K562 treated with DMSO at 1 percent for 12 hours (cell line): Measurements from ENCODE around the gene EPB41L4A. TPM values are rescaled to one million over a fixed set of nuclear protein-coding genes. Genes with fewer than 3 reads are reported as not detected.

Experiments used
- total RNA-seq: library from RNA; unstranded; fragments of 300-600 nt; gene quantifications from 2 replicates; pipeline ENCODE4 v1.2.3, GENCODE V29; 2022; ENCODE audit not compliant: insufficient read depth

The EPB41L4A gene, protein sequence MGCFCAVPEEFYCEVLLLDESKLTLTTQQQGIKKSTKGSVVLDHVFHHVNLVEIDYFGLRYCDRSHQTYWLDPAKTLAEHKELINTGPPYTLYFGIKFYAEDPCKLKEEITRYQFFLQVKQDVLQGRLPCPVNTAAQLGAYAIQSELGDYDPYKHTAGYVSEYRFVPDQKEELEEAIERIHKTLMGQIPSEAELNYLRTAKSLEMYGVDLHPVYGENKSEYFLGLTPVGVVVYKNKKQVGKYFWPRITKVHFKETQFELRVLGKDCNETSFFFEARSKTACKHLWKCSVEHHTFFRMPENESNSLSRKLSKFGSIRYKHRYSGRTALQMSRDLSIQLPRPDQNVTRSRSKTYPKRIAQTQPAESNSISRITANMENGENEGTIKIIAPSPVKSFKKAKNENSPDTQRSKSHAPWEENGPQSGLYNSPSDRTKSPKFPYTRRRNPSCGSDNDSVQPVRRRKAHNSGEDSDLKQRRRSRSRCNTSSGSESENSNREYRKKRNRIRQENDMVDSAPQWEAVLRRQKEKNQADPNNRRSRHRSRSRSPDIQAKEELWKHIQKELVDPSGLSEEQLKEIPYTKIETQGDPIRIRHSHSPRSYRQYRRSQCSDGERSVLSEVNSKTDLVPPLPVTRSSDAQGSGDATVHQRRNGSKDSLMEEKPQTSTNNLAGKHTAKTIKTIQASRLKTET
- total RNA-seq: not detected in 2 replicates

DNA sequence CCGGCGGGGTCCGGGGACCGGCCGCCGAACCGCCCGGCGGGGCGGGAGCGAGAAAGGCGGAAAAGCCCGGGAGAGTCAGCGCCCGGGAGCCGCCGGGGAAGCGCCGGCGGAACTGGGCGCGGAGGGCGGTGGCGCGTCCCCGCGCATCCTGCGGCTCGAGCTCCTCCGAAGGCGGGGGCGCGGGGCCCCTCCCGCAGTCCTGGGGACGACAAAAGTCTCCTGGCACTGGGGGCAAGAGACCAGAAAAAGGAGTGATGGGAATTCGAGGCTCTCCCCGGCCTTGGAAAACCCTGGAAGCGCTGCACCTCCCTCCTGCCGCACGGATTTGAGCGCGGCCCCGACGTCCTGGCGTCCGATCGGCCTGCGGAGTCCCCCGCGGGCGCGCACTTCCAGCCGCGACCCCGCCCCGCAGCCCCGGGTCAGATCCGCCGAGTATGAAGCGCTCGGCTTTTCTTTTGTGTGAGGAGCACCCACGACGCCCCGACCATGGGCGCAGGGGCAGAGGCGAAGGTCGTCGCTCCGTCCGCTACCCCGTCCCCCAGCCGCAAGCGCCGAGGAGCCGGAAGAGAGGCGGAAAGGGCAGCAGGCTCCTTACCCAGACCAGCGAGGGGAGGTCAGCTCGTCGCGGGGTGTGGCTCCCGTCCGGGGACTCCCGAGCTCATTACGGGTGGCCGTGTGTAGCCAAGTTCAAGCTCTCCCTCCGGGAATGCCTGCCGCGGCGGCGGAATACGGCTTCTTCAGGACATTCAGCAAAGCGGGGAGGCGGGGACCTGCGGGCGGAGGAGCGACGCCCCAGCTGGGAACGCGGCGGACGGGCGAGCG, at the start of gene EPB41L4A:
TSS of gene EPB41L4A (minus strand) at position 114 of the 822 bp plus-strand sequence. CDS start 238 bp downstream, outside the sequence.

